Activated CD4-positive, alpha-beta T cell treated with anti-CD3 and anti-CD28 coated beads for 36 hours (primary cell): Measurements from ENCODE around the gene SLC5A6. TPM values are rescaled to one million over a fixed set of nuclear protein-coding genes. Genes with fewer than 3 reads are reported as not detected.

Source experiments
- ATAC-seq: fragments of 200-7000 bp; cut with Tn5 transposase; one replicate; pipeline ENCODE4 v1.10.0; 2021; ENCODE audit warnings: mild to moderate bottlenecking, moderate library complexity
- CTCF ChIA-PET: fragments of 350-600 bp; sonication (Branson Sonifier 250); formaldehyde crosslinking; loops from one replicate; lab custom pipeline; 2021; ENCODE audit warnings: antibody characterized with exemption; lab: Charles Lee
- POLR2A ChIA-PET: fragments of 350-600 bp; sonication (Branson Sonifier 250); formaldehyde crosslinking; loops from one replicate; lab custom pipeline; 2021; ENCODE audit warnings: antibody characterized with exemption, inconsistent platforms; lab: Charles Lee
- DNase-seq: peaks from one replicate; pipeline ENCODE4 v3.0.0-alpha.2; 2020
- H3K27ac Mint-ChIP-seq: one replicate; pipeline ENCODE4 v1.8.0; 2021; ENCODE audit warnings: mixed read lengths
- H3K27me3 Mint-ChIP-seq: one replicate; pipeline ENCODE4 v1.8.0; 2021; ENCODE audit warnings: mixed read lengths
- H3K36me3 Mint-ChIP-seq: one replicate; pipeline ENCODE4 v1.8.0; 2021; ENCODE audit warnings: low read depth, mixed read lengths
- H3K4me1 Mint-ChIP-seq: one replicate; pipeline ENCODE4 v1.8.0; 2021; ENCODE audit warnings: mixed read lengths
- H3K4me3 Mint-ChIP-seq: one replicate; pipeline ENCODE4 v1.8.0; 2021; ENCODE audit warnings: mild to moderate bottlenecking, moderate library complexity, mixed read lengths
- H3K9me3 Mint-ChIP-seq: one replicate; pipeline ENCODE4 v1.8.0; 2021; ENCODE audit warnings: low read depth, mixed read lengths
- intact Hi-C, 2 experiments: fragments of 100-400 bp; cut with DNase I in 1 of 2; cut with micrococcal nuclease in 1 of 2; formaldehyde crosslinking; loops; one replicate each; pipeline versions ENCODE4 v1.14.2 to v1.15.1; 2022 to 2024; cut with DNase I, micrococcal nuclease
- total RNA-seq, 2 experiments: library from RNA; stranded (reverse); gene quantifications; one replicate each; pipeline ENCODE4 v1.2.3, GENCODE V29; 2021

SLC5A6 gene
- total RNA-seq, 2 experiments from 2014 or later: 27.3 to 34.9 TPM

- DNase-seq: no peak
- no peak for ATAC-seq
- intact Hi-C loops: no loop called here
- ChIA-PET CTCF (interaction anchor here (0.7 kb wide), 1 partner anchor 10 kb away, joined by 6 read pairs; no protein-coding TSS in a partner anchor), POLR2A (no interaction called here)
- H3K27ac Mint-ChIP-seq: no peak overlapping the region
- peaks cover 12% of the 10 kb centered on the region for H3K27me3 Mint-ChIP-seq
- no peak overlapping the region for H3K4me3 Mint-ChIP-seq
- H3K9me3 Mint-ChIP-seq: no peaks in the 10 kb centered on the region
- no peaks in the 10 kb centered on the region for H3K36me3 Mint-ChIP-seq
- no peaks in the 10 kb centered on the region for H3K4me1 Mint-ChIP-seq
These were observed 37.4 kb downstream of the SLC5A6 start for GRCh38 chr2:27174638-27175037.

- DNase-seq (no peak), ATAC-seq (no peak)
- Mint-ChIP-seq H3K27ac (no peak overlapping the region), H3K4me1 (peaks cover 2% of the 10 kb centered on the region), H3K4me3 (no peak overlapping the region), H3K36me3 (no peaks in the 10 kb centered on the region), H3K27me3 (peaks cover 5% of the 10 kb centered on the region), H3K9me3 (no peaks in the 10 kb centered on the region)
- intact Hi-C loops: no loop called here
- CTCF ChIA-PET: interaction anchor here (0.7 to 1.4 kb wide), 4 partner anchors 15 to 234 kb away, joined by 3 to 8 read pairs (median 4); no protein-coding TSS in a partner anchor
- POLR2A ChIA-PET: interaction anchor here (0.6 kb wide), 1 partner anchor 100 kb away, joined by 4 read pairs; the partner anchor contains the start of gene OST4
These were observed 40.7 kb downstream of the SLC5A6 start for GRCh38 chr2:27171351-27171848.

- ChIA-PET POLR2A (no interaction called here), CTCF (interaction anchor here (0.7 to 1.6 kb wide), 15 partner anchors 8 to 234 kb away, joined by 3 to 10 read pairs (median 4); no protein-coding TSS in a partner anchor)
- Mint-ChIP-seq H3K36me3 (no peaks in the 10 kb centered on the region), H3K9me3 (no peaks in the 10 kb centered on the region), H3K4me1 (peaks cover 2% of the 10 kb centered on the region), H3K4me3 (no peak overlapping the region), H3K27ac (no peak overlapping the region), H3K27me3 (peaks cover 5% of the 10 kb centered on the region)
- intact Hi-C loops: no loop called here
- DNase-seq (no peak), ATAC-seq (no peak)
These were observed 41.3 kb downstream of the SLC5A6 start for GRCh38 chr2:27170581-27171337.

- ChIA-PET CTCF (interaction anchor here (0.9 to 1.9 kb wide), 4 partner anchors 10 to 26 kb away, joined by 3 to 6 read pairs (median 4); no protein-coding TSS in a partner anchor), POLR2A (interaction anchor here (0.6 kb wide), 1 partner anchor 54 kb away, joined by 3 read pairs; no protein-coding TSS in a partner anchor)
- ATAC-seq (no peak), DNase-seq (no peak)
- H3K9me3 Mint-ChIP-seq: no peaks in the 10 kb centered on the region
- H3K4me1 Mint-ChIP-seq: peaks cover 2% of the 10 kb centered on the region
- H3K4me3 Mint-ChIP-seq: no peak overlapping the region
- no peak overlapping the region for H3K27ac Mint-ChIP-seq
- H3K27me3 Mint-ChIP-seq: peaks cover 1% of the 10 kb centered on the region
- H3K36me3 Mint-ChIP-seq: no peaks in the 10 kb centered on the region
- intact Hi-C loops: loop anchor here in 1 of 2 experiments (5.0 kb wide), 1 partner anchor 203 kb away; no protein-coding TSS in a partner anchor
These were observed 46.9 kb downstream of the SLC5A6 start for GRCh38 chr2:27164960-27165763.

GRCh38 chr2:27162151-27163121, 49.6 kb downstream of the SLC5A6 start:
- H3K27me3 Mint-ChIP-seq: no peaks in the 10 kb centered on the region
- intact Hi-C loops: no loop called here
- H3K36me3 Mint-ChIP-seq: no peaks in the 10 kb centered on the region
- peaks cover 2% of the 10 kb centered on the region for H3K4me1 Mint-ChIP-seq
- DNase-seq (no peak), ATAC-seq (no peak)
- ChIA-PET POLR2A (no interaction called here), CTCF (interaction anchor here (0.8 kb wide), 1 partner anchor 53 kb away, joined by 4 read pairs; no protein-coding TSS in a partner anchor)
- H3K27ac Mint-ChIP-seq: no peak overlapping the region
- no peak overlapping the region for H3K4me3 Mint-ChIP-seq
- no peaks in the 10 kb centered on the region for H3K9me3 Mint-ChIP-seq

- Mint-ChIP-seq H3K27me3 (no peaks in the 10 kb centered on the region), H3K4me1 (no peaks in the 10 kb centered on the region), H3K9me3 (no peaks in the 10 kb centered on the region), H3K36me3 (no peaks in the 10 kb centered on the region), H3K4me3 (no peak overlapping the region), H3K27ac (no peak overlapping the region)
- DNase-seq (no peak), ATAC-seq (no peak)
- CTCF ChIA-PET: interaction anchor here (1.1 kb wide), 1 partner anchor 141 kb away, joined by 3 read pairs; no protein-coding TSS in a partner anchor
- intact Hi-C loops: no loop called here
- POLR2A ChIA-PET: no interaction called here
These were observed 51.9 kb downstream of the SLC5A6 start for GRCh38 chr2:27160191-27160590.

- intact Hi-C loops: no loop called here
- no peaks in the 10 kb centered on the region for H3K4me1 Mint-ChIP-seq
- H3K4me3 Mint-ChIP-seq: no peak overlapping the region
These were observed 52.8 kb downstream of the SLC5A6 start for GRCh38 chr2:27159271-27159670.

GRCh38 chr2:27158468-27158867, 53.6 kb downstream of the SLC5A6 start:
- DNase-seq (no peak), ATAC-seq (no peak)
- Mint-ChIP-seq H3K36me3 (no peaks in the 10 kb centered on the region), H3K9me3 (no peaks in the 10 kb centered on the region), H3K4me3 (no peak overlapping the region), H3K4me1 (no peaks in the 10 kb centered on the region), H3K27ac (no peak overlapping the region), H3K27me3 (no peaks in the 10 kb centered on the region)
- ChIA-PET CTCF (interaction anchor here (1.2 to 1.4 kb wide), 2 partner anchors 11 to 25 kb away, joined by 4 read pairs; no protein-coding TSS in a partner anchor), POLR2A (interaction anchor here (0.6 kb wide), 1 partner anchor 103 kb away, joined by 3 read pairs; no protein-coding TSS in a partner anchor)
- intact Hi-C loops: no loop called here

More at GRCh38 chr2:27159271-27159670, 52.8 kb downstream of the SLC5A6 start:
- DNase-seq (no peak), ATAC-seq (no peak)
- ChIA-PET POLR2A (no interaction called here), CTCF (interaction anchor here (0.6 to 1.4 kb wide), 4 partner anchors 11 to 522 kb away, joined by 3 to 4 read pairs (median 4); no protein-coding TSS in a partner anchor)
- Mint-ChIP-seq H3K9me3 (no peaks in the 10 kb centered on the region), H3K36me3 (no peaks in the 10 kb centered on the region), H3K27ac (no peak overlapping the region), H3K27me3 (no peaks in the 10 kb centered on the region)

GRCh38 chr2:27155069-27155520, 57.0 kb downstream of the SLC5A6 start:
- H3K4me1 Mint-ChIP-seq: no peaks in the 10 kb centered on the region
- DNase-seq (no peak), ATAC-seq (no peak)
- no peaks in the 10 kb centered on the region for H3K27me3 Mint-ChIP-seq
- no peak overlapping the region for H3K27ac Mint-ChIP-seq
- POLR2A ChIA-PET: no interaction called here
- H3K9me3 Mint-ChIP-seq: no peaks in the 10 kb centered on the region
- intact Hi-C loops: no loop called here
- CTCF ChIA-PET: interaction anchor here (0.9 to 1.2 kb wide), 2 partner anchors 11 to 186 kb away, joined by 3 to 4 read pairs; no protein-coding TSS in a partner anchor
- H3K36me3 Mint-ChIP-seq: no peaks in the 10 kb centered on the region
- H3K4me3 Mint-ChIP-seq: no peak overlapping the region

- ChIA-PET CTCF (interaction anchor here (0.9 to 1.2 kb wide), 2 partner anchors 12 to 185 kb away, joined by 3 to 4 read pairs; no protein-coding TSS in a partner anchor), POLR2A (interaction anchor here (0.6 kb wide), 1 partner anchor 38 kb away, joined by 3 read pairs; no protein-coding TSS in a partner anchor)
- Mint-ChIP-seq H3K4me1 (no peaks in the 10 kb centered on the region), H3K9me3 (no peaks in the 10 kb centered on the region), H3K4me3 (no peak overlapping the region), H3K36me3 (no peaks in the 10 kb centered on the region), H3K27me3 (no peaks in the 10 kb centered on the region), H3K27ac (no peak overlapping the region)
- intact Hi-C loops: no loop called here
- DNase-seq (no peak), ATAC-seq (no peak)
These were observed 57.6 kb downstream of the SLC5A6 start for GRCh38 chr2:27154488-27154887.
